ENCODE results near the gene EHD3.

EHD3 gene

DNA sequence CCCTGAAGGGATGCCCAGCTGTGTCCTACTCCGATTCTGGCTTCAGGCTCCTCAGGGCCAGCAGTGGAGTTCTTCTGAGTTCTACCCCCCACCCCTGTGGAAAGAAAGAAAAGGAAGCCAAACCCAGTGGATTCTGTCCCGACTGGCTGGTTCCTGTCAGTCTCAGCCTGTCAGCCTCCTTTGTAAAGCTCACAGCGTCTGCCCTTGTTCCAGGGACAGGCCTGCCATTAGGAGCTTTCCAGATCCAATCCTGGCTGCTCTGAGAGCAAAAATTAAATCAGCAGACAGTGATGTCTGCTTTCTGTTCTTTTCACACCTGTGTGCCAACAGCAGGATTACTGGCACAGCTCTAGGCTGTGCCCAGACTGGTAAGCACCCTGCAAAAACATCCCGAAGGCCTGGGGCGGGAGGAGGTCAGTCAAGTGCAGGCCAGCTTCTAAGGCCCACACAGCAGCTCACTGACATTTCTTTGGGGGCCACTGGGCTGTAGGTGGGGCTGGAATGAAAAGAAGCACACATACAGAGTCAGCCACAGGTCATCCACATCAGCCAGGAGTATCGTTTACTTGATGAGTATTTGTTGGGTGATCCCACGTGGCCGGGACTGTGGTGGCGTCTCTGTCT is 69.1 kb downstream of the EHD3 start:
- no peak for DNase-seq (ENCODE audit: low spot score)
- TF ChIP-seq, protein P1, sequence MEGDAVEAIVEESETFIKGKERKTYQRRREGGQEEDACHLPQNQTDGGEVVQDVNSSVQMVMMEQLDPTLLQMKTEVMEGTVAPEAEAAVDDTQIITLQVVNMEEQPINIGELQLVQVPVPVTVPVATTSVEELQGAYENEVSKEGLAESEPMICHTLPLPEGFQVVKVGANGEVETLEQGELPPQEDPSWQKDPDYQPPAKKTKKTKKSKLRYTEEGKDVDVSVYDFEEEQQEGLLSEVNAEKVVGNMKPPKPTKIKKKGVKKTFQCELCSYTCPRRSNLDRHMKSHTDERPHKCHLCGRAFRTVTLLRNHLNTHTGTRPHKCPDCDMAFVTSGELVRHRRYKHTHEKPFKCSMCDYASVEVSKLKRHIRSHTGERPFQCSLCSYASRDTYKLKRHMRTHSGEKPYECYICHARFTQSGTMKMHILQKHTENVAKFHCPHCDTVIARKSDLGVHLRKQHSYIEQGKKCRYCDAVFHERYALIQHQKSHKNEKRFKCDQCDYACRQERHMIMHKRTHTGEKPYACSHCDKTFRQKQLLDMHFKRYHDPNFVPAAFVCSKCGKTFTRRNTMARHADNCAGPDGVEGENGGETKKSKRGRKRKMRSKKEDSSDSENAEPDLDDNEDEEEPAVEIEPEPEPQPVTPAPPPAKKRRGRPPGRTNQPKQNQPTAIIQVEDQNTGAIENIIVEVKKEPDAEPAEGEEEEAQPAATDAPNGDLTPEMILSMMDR (IDR thresholded peaks at IDR 0.05; ENCODE audit: extremely low read depth, missing control alignments): no peak

DNA sequence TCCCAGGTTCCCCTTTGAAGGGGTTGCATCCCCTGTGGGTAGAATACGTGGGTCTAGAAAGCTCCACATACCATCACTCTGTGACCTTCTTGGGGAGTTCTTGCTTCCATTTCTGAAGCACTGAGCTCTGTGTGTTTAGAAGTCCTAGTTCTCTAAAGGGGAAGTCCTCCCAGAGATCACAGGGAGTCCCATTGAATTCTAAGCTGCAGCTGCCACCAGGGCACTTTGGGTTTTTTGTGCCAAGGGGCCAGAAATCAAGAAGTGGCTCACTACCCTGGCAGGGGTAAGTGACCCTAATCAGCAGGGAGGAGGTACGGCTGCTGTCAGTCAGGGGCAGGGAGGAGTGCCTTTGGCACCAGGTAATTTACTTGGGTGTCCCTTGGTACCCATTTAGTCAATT is 70.9 kb downstream of the EHD3 start:
- DNase-seq (ENCODE audit: low spot score): no peak
- TF ChIP-seq, protein P1 (IDR thresholded peaks at IDR 0.05; ENCODE audit: extremely low read depth, missing control alignments): no peak

DNA sequence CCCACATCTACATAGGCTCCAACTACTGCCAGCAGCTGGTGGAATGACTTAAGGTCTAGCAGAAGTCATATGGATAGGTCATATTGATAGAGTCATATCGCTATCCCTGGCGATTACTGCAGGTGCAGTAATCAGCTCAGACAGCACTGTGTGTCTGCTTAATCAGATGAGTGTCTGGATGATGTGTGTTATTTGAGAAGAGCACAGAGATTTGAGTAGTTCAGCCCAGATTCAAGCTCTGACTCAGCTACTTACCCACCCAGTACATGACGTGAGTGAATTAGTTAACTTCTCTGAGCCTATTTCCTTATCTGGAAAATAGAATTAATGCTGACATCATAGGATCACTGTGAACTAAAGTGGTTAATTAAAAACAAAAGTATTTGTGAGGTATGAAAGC is 78.9 kb downstream of the EHD3 start:
- TF ChIP-seq, protein P1 (IDR thresholded peaks at IDR 0.05; ENCODE audit: extremely low read depth, missing control alignments): no peak
- DNase-seq (ENCODE audit: low spot score): no peak

DNA sequence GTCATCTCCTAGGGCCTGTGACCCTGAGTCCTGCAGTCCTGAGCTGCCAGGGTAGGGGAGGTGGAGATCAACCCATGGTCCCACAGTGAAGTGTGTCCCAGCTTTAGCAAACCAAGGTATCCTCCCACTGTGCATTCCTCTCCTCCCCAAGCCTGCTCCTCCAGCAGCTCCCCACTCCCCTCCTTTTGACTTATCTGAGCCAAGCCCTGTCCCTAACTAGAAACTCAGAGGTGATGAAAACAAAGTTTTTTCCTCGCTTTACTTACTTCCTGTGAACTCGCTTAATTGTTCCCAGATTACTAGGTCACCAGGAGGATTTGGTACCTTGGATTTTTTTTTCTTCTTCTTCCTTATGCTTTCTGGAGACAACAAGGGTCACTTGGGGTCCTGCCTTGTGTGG is 80.8 kb downstream of the EHD3 start:
- DNase-seq (ENCODE audit: low spot score): no peak
- TF ChIP-seq, protein P1 (IDR thresholded peaks at IDR 0.05; ENCODE audit: extremely low read depth, missing control alignments): no peak

DNA sequence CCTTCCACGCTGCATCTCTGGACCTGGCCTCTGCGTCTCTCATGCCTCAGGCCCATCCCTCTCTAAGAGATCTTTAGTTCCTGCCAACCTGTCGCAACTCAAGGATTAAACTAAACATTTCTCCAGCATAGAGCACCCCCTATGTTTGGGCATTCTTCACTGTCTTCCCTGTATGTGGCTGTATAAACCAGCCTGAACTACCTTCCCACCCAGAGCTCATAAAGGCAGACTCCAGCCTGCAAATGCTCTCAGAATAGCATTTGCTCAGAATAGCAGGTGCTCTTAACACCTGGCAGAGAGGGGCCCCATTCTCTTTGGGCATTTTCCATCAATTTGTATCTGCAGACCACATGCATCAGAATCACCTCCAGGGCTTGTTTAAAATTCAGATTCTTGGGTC is 83.4 kb downstream of the EHD3 start:
- TF ChIP-seq, protein P1 (IDR thresholded peaks at IDR 0.05; ENCODE audit: extremely low read depth, missing control alignments): no peak
- no peak for DNase-seq (ENCODE audit: low spot score)

DNA sequence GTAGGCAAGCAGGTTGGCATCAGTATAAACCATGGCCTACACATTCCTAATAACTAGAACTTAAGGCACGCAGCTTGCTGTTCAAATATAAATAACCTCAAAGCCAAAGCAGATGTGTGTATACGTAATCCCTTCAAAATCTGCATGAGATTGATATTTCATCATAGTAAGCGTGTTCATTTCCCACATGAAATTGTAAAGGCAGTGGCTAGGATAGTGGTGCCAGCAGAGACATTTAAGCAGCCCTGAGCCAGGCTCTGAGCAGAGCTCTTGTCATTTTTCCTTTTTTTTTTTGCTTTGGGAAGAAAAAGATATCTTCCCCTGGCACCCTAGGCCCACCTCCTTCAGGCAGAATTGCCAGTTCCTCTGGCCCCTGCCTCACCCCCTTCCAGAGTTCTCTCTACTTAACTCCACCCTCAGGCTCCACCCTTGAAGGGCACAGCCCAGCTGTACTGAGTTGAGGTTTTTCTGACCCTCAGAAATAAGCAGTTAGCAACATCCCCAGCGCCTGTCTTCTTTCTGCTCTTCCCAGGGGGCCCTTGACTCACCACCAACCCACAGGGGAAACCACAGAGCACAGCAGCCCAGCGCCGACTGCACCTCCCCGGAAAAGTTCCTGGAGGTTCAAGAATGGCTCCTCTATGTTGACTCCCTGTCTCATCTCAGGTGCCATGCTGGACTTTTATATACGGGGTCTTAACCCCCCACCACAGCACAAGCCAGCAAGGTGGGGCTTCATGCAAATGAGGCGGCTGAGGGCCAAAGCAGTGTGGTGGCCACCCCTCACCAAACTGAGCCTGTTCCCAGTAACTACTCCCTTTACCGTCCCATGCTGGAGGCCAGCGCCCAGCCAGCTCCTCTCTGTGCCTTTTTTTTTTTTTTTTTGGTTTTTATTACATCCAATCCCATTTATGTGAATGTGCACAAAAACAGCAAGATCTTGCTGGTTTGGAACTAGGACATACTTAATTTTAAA is 84.7 kb downstream of the EHD3 start:
- DNase-seq (ENCODE audit: low spot score): peak; percentile 32
- TF ChIP-seq, protein P1 (IDR thresholded peaks at IDR 0.05; ENCODE audit: extremely low read depth, missing control alignments): no peak

Measured in GM20000 (cell line).